ENCODE measurements around the gene SLC66A2.
"Not testable (repeated sequence)": the region's sequence is repeated elsewhere in the genome, so short reads cannot be mapped to it uniquely, and the experiment has no call there.

The SLC66A2 gene

DNA sequence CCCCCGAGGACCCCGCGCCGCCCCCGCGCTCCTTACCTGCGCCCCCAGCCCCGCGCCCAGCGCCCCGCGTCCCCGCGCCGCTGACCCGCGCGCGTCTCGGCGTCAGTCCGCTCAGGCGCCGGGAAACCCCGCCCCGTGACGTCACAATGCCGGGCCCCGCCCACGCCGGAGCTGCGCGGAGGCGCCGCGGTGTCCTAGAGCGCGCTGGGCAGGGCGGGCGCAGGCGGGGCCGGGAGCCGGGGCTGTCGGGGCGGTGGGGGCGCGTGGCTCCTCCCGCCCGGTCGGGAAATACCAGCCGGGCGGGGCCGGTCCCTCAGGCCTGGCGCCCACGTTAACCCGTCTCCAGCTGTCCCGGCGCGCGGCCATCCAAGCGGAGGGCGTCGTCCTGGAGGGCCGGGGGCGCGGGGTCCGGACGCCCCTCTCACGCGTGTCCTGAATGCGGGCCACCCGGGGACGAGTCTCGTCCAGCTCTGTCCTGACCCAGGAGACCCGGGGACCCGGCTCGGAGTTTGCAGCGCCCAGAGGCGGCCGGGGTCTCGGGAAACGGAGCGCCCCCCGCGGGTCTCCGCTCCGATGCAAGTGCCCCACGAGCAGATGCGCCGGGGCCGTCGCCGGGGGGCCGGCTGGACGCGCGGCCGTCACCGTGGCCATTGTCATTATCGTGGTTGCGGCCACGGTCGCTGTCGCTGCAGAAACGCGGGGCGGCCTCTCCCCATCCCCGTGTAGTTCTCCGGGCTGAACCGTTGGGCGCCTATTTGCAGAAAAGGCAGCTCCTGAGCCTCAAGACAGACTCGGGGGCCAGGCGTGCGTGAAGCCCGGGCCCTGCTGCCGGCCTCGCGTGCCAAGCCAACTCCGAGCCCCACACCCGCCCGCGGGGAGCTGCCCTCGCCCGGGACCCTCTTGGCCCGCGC is at the start of gene SLC66A2:
SLC66A2 (minus strand) TSS at position 109 of the 911 bp plus-strand sequence. CDS start 727 bp downstream, outside the sequence.
- DNase-seq (ENCODE audit: low read depth, low spot score), result peak; percentile 96

DNA sequence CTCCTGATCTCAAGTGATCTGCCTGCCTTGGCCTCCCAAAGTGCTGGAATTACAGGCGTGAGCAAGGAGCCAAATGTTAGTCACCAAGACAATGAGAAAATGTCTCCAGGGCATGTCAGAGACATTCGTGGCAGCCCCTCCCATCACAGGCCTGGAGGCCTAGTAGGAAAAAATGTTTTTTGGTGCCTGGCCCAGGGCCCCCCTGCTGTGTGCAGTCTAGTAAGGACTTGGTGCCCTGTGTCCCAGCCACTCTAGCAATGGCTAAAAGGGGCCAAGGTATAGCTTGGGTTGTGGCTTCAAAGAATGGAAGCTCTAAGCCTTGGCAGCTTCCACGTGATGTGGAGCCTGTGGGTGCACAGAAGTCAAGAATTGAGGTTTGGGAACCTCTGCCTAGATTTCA is 49.4 kb upstream of the SLC66A2 start:
- no peak for DNase-seq (ENCODE audit: low read depth, low spot score)

DNA sequence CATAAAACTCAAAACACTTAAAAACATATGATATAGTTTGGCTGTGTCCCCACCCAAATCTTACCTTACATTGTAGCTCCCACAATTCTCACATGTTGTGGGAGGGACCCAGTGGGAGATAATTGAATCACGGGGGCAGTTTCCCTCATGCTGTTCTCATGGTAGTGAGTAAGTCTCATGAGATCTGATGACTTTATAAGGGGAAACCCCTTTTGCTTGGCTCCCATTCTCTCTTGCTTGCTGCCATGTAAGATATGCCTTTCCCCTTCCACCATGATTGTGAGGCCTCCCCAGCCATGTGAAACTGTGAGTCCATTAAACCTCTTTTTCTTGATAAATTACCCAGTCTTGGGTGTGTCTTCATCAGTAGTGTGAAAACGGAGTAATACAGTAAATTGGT is 48.2 kb upstream of the SLC66A2 start:
- DNase-seq (ENCODE audit: low read depth, low spot score), result not testable (repeated sequence)

DNA sequence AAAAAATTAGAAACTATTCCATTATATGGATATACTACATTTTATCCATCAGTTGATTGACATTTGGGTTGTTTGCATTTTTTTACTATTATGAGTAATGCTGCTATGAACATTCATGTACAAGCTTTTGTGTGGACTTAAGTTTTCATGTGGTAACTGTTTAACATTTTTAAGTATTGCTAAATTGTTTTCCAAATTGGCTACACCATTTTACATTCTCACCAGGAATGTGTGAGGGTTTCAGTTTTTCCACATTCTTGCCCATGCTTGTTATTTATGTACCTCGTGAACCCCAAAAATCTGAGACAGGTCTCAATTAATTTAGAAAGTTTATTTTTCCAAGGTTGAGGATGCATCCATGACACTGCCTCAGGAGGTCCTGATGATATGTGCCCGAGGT is 40.0 kb upstream of the SLC66A2 start:
- DNase-seq (ENCODE audit: low read depth, low spot score), result no peak

DNA sequence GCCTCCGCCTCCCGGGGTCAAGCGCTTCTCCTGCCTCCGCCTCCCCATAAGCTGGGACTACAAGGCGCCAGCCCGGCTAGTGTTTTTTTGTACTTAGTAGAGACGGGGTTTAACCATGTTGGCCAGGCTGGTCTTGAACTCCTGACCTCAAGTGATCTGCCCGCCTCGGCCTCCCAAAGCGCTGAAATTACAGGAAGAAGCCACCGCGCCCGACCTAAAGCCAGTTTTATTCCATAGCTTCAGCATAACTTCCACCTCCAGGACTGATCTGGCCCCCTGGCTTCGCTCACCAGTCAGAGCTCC is 37.7 kb upstream of the SLC66A2 start:
- DNase-seq (ENCODE audit: low read depth, low spot score), result no peak

DNA sequence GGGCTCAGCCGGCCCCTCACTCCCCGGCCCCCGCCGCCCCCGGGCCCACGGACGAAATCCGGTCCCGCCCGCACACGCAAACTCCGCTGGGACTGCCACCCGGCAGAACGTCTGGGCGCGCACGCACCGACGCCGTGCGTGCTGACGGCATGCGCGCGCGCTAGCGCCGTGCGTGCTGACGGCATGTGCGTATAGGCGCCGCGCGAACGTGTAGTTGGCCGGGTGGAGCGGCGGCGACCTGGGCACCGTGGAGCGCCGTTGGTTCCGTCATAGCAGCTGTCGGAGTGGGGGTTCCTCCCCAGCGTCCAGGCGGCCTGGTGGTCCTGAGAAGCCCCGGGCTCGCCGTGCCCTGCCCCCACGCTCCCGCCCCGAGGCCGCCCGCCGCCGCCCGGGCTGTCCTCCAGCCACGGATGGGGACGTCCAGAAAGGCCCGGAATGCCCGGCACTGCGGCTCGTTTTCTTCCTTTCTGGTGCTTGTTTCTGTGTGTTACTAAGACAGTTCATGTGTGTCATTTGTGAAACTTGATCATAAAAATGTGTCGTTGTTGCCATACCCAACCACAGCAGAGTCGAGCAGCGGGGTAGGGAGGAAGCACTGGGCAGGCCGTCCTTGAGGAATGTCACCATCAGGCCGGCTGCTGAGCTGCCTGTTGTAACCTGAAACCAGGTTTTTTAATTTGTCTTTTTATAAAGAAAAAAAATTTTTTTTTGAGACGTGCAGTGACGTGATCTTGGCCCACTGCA is 37.2 kb upstream of the SLC66A2 start, which contains the start of gene TXNL4A:
TXNL4A (minus strand) TSS at position 113 of the 744 bp plus-strand sequence. CDS start 171 bp downstream, outside the sequence.
- peak; percentile 94 for DNase-seq (ENCODE audit: low read depth, low spot score)

DNA sequence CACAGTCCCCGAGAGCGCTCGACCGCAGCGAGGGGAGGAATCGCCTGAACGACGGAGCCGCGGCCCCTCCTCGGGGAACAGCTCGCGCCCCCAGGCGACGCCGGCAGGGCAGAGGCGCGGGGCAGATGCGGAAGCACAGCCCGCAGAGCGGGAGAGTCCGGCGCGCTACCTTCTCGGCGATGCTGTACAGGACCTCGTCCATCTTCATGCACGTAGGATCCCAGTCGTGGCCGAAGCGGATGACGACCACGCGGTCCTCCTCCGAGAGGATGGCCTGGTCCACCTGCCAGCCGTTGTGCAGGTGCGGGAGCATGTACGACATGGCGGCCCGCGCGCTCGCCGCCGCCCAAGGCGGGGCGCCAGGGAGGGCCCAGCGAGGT is 36.6 kb upstream of the SLC66A2 start:
- DNase-seq (ENCODE audit: low read depth, low spot score), result peak; percentile 71

DNA sequence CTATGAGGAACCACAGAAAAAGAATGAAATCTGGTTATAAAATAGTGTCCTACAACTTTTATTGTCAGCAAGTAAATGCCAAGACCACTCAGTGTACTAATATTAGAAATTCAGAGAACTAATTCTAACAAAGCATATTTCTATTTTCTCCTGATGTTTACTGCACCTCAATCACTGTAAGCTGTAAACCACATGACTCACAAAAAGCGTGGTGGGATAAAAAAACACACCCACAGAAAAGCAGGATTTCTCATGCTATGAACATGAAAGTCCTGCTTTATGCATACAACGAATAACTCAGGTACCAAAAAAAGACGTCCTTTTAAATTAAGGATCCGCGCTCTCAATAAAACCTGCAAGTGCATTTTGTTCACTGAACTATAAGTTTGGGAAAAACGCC is 36.1 kb upstream of the SLC66A2 start:
- no peak for DNase-seq (ENCODE audit: low read depth, low spot score)

DNA sequence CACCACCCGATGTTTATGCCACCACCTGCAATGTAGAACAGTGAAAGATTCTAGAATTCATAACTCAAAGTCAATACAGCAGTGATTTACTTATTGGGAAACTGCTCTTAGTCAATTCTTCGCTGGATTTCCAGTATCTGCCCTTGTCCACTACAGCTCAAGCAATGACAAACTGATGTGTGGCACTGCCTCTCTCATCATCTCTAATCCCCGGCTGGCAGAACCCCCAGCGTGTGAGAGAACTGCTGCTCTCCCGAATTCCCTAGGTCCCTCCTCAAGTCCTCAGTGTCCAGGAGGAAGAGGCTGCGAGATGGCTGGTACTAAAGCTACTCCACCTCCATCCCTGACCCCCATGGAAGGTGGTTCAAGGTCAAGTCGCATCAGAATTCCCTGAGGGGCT is 35.3 kb upstream of the SLC66A2 start:
- no peak for DNase-seq (ENCODE audit: low read depth, low spot score)

DNA sequence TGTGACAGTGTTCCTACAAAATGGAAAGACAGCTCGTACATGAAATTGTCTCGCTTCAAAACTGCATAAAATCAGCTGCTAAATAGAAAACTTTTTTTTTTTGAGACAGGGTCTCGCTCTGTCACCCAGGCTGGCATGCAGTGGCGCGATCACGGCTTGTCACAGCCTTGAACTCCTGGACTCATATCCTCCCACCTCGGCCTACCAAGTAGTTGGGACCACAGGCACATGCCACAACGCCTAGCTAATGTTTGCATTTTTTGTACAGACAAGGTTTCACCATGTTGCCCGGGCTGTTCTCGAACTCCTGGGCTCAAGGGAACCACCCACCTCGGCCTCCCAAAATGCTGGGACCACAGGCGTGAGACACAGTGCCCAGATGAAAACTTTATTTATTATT is 33.7 kb upstream of the SLC66A2 start:
- DNase-seq (ENCODE audit: low read depth, low spot score), result no peak

DNA sequence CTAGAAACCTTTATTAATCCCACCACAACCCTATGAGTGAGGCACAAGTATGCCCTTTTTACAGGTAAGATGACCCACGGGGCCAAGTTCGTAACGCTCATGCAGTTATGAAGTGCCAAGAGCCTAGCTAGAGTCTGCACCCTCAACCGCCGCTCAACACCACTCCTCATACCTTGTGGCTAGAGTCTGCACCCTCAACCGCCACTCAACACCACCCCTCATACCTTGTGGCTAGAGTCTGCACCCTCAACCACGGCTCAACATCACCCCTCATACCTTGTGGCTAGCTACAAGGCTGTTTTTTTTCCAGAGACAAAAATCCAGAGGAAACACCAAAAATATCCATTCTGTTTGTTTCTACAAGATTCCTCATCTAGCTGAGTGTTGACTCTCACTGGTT is 32.3 kb upstream of the SLC66A2 start:
- DNase-seq (ENCODE audit: low read depth, low spot score), result peak; percentile 53

DNA sequence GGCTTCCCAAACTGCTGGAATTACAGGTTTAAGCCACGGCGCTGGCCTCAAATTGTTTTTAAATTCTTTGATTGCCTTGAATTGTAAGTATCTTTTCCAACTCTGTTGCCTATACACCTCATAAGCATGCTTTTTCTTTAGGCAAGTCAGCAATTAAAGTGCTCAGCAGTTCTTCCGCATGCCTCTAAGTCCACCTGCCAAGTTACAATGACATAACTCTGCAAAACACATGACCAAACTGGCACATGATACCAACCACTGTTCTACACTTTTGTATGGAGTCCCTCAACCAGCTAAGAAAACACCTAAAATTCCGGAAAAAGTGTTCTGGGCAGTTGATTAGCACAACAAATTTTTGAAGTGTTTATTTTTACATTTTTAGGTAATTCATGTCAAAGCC is 31.8 kb upstream of the SLC66A2 start:
- DNase-seq (ENCODE audit: low read depth, low spot score), result no peak

DNA sequence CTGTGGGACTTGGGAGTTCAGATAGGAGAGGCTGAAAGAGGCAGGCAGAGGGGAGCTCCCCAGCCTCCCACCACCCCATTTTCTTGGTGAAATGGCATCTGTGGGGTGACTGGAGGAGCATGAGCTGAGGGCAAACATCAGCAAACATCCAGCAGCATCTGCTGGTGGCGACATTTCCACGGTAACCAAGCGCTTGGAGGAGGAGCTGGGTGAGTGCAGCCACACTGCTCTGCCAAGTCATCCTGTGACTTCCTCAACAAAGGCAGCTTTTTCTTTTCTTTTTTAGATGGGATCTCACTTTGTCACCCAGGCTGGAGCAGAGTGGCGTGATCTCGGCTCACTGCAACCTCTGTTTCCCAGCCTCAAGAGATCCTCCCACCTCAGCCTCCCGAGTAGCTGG is 31.3 kb upstream of the SLC66A2 start:
- no peak for DNase-seq (ENCODE audit: low read depth, low spot score)

DNA sequence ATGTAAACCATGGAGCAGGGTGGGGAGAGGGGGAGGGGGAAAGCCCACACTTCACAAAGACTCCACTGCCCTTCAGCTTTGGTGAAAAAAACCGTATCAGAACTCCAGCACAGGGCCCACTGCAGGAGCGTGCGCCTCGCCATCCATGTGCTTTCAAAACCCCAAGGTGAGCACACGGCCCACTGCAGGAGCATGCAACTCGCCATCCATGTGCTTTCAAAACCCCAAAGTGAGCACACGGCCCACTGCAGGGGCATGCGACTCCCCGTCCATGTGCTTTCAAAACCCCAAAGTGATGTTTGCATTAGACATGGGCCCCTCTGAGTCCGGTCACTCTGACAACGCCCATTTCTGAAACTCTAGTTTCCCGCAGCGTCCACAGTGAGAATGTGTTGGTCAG is 29.1 kb upstream of the SLC66A2 start:
- DNase-seq (ENCODE audit: low read depth, low spot score), result no peak

DNA sequence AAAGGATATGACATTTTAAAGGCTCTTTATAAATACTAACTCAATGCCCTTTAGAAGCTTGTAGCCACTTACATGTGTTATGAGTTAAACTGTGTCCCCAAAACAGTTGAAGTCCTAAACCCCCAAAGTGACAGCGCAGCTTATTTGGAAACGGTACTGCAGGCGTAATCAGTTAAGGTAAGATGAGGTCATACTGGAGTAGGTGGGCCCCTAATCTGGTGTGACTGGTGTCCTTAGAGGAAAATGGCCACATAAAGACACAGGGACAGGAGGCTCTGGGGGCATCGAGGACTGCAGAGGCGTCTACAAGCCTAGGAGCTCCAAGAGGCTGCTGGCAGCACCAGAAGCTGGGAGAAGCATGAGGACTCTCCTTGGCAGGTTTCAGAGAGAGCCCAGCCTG is 28.4 kb upstream of the SLC66A2 start:
- DNase-seq (ENCODE audit: low read depth, low spot score), result no peak

DNA sequence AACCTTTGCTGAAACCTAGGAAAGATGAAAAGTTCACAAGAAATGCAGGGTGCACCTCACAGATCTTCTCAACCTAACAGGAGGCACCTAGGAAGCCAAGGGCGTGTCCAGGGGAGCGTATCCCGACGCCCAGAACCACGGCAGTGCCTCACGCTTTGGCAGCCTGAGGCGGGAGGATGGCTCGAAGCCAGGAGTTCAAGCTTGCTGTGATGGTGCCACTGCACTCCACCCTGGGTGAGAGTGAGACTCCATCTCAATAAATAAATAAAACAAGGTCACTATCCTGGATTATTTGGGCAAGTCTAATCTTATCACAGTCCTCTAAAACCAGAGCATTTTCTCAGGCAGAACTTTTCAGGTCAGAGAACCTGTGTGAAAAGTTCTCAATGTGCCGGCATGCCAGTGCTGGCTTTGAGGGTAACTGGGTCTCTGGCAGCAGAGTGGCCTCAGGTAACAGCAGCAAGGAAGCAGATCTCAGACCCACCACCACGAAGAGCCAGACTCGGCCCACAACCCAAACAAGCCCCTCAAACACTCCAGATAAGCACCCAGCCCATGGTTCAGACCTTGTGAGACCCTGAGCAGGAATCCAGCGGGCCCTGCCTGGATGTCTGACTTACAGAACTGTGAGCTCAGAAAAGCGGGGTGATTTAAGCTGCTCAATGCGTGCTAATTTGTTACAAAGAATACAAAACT is 24.7 kb upstream of the SLC66A2 start:
- no peak for DNase-seq (ENCODE audit: low read depth, low spot score)

DNA sequence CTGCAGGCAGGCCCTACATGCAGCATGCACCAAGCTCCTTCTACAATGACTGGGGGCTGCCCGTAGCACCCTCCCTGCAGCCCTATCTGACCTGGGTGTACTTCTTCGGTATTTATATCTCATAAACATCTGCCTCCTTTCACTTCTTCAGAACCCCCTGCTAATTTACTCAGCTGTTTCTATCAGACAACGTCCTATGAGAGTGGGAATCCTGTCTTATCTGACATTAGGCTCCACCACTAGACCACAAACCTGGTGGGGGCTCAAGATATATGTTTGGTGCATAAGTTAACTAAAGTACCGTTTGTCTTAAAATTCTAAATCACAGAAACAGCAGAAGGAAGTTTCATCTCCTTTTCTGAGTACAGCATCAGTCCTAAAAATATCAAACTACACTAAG is 23.6 kb upstream of the SLC66A2 start:
- DNase-seq (ENCODE audit: low read depth, low spot score), result no peak

DNA sequence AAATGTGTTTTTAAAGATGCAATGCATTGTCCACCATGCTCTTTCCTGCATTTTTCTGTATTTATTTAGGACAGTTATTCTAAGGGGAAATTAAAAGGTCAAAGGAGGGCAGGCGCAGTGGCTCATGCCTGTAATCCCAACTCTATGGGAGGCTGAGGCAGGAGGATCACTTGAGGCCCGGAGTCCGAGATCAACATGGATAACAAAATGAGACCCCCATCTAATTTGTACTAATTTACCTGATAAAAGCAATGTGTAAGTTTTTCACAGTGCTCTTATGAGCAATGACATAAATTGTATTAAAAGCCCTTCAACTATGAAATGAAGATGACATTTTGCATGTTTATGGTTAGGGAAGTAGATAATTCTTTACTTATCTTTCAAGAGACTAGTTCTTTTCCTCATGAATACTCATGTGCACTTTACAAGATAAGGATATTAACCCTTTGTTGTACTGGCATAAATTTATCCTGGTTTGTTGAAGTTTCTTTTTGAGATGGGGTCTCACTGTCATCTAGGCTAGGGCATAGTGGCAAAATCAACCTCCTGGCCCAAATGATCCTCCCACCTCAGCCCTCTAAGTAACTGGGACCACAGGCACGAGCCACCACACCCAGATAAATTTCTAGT is 22.7 kb upstream of the SLC66A2 start:
- DNase-seq (ENCODE audit: low read depth, low spot score), result no peak

DNA sequence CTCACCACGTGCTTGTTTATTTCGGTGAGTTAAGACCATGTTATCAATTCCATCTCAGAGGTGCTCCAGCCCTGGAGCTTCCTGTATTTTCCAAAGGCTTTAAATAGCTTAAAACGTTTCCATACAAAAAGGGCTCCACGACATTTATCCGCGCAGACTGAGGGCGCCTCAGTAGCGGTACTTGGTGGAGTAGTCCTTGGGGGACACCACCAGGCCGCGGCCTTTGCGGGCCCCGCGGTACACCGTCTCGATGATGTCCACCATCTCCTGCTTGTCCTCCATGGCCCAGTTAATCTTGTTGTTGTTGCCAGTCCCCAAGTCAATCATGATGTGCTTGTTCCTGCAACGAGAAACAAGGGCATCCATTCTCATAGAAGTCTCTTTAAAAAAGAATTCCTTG is 22.1 kb upstream of the SLC66A2 start:
- no peak for DNase-seq (ENCODE audit: low read depth, low spot score)

DNA sequence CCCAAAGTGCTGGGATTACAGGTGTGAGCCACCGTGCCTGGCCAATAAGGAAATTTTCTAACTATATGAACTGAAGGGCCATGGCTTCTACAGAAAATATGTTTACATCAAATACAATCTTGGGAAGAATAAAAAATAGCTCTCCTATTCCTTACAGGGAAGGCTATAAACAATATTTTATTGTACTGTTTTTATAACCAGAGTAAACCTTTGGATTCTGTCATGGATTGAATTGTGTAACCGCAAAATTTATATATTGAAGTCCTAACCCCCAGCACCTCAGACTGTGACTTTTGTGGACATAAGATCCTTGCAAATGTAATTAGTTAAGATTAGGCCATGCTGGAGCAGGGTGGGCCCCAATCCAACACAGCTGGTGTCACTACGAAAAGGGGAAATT is 21.3 kb upstream of the SLC66A2 start:
- no peak for DNase-seq (ENCODE audit: low read depth, low spot score)

DNA sequence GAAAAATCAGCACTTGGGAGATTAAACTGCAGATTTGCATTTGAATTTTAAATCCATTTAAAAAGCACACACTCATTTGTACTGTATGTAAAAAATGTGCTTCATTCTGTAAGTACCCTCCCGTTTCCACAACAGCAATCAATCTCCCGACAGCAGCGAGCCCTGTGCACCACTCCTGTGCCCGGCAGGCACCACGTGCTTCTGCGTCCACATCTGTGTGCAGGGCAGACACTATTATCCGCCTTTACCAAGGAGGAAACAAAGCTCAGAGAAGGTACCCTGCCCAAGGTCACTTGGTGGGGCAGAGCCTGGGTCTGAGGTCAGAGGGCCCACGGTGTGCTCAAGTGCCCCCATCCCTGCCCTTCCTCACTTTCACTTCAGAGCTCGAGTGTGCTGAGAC is 20.5 kb upstream of the SLC66A2 start:
- no peak for DNase-seq (ENCODE audit: low read depth, low spot score)

Data from astrocyte of the hippocampus (primary cell).